ENCODE data around the gene NFATC2.

NFATC2 gene

GRCh38 chr20:51469578-51470498 is 72.7 kb downstream of the NFATC2 start:
- no peaks in the 10 kb centered on the region for H3K79me1 ChIP-seq (ENCODE audit: low read length)
- no peaks in the 10 kb centered on the region for H3K4me1 ChIP-seq (ENCODE audit: control insufficient read depth, low read depth, low read length)
- no peak overlapping the region for H3K9ac ChIP-seq (ENCODE audit: low read length)
- H3K56ac ChIP-seq (ENCODE audit: low read length) = peak overlapping the region; percentile 2
- no peak overlapping the region for H2BK5ac ChIP-seq (ENCODE audit: low read length)
- H3K79me2 ChIP-seq (ENCODE audit: control insufficient read depth, insufficient read depth, low read length) = no peaks in the 10 kb centered on the region
- no peaks in the 10 kb centered on the region for H3K36me3 ChIP-seq (ENCODE audit: control insufficient read depth, insufficient read depth, low read length)
- no peak for DNase-seq
- H2BK15ac ChIP-seq (replicated peaks; ENCODE audit: low read depth) = no peak overlapping the region
- no peak overlapping the region for H3K4me3 ChIP-seq (ENCODE audit: low read length)
- no peak overlapping the region for H2AK5ac ChIP-seq (ENCODE audit: low read length)
- no peak overlapping the region for H4K5ac ChIP-seq (ENCODE audit: low read length)
- no peak overlapping the region for H3K4me2 ChIP-seq (ENCODE audit: low read length)
- H3K4ac ChIP-seq (ENCODE audit: low read depth, low read length) = no peak overlapping the region
- no peak overlapping the region for H4K8ac ChIP-seq (ENCODE audit: low read depth, low read length)
- peak overlapping the region; percentile 45 for H3K23ac ChIP-seq (ENCODE audit: low read length)
- H3K27ac ChIP-seq (ENCODE audit: low read depth, low read length) = no peak overlapping the region
- H3K18ac ChIP-seq (ENCODE audit: low read length) = no peak overlapping the region
- no peak overlapping the region for H2BK120ac ChIP-seq (ENCODE audit: low read depth, low read length)
- no peaks in the 10 kb centered on the region for H3K27me3 ChIP-seq (ENCODE audit: insufficient read depth, low read length, poor library complexity)
- WGBS (ENCODE audit: extremely low coverage, insufficient coverage, low lambda C conversion rate) = no CpG with 5 or more reads among the region's 11 CpGs

GRCh38 chr20:51469046-51469445 is 73.5 kb downstream of the NFATC2 start:
- Histone ChIP-seq H2BK120ac (ENCODE audit: low read depth, low read length) (no peak overlapping the region), H2AK5ac (ENCODE audit: low read length) (no peak overlapping the region), H3K4me3 (ENCODE audit: low read length) (no peak overlapping the region), H3K4me2 (ENCODE audit: low read length) (no peak overlapping the region), H2BK15ac (replicated peaks; ENCODE audit: low read depth) (no peak overlapping the region), H3K79me1 (ENCODE audit: low read length) (no peaks in the 10 kb centered on the region), H3K18ac (ENCODE audit: low read length) (no peak overlapping the region), H3K4ac (ENCODE audit: low read depth, low read length) (no peak overlapping the region), H3K79me2 (ENCODE audit: control insufficient read depth, insufficient read depth, low read length) (no peaks in the 10 kb centered on the region), H3K27ac (ENCODE audit: low read depth, low read length) (no peak overlapping the region), H2BK5ac (ENCODE audit: low read length) (no peak overlapping the region), H3K56ac (ENCODE audit: low read length) (no peak overlapping the region), H4K5ac (ENCODE audit: low read length) (no peak overlapping the region), H3K36me3 (ENCODE audit: control insufficient read depth, insufficient read depth, low read length) (no peaks in the 10 kb centered on the region), H3K27me3 (ENCODE audit: insufficient read depth, low read length, poor library complexity) (no peaks in the 10 kb centered on the region), H3K23ac (ENCODE audit: low read length) (no peak overlapping the region), H4K8ac (ENCODE audit: low read depth, low read length) (no peak overlapping the region), H3K9ac (ENCODE audit: low read length) (no peak overlapping the region), H3K4me1 (ENCODE audit: control insufficient read depth, low read depth, low read length) (no peaks in the 10 kb centered on the region)
- no CpG with 5 or more reads among the region's 6 CpGs for WGBS (ENCODE audit: extremely low coverage, insufficient coverage, low lambda C conversion rate)
- no peak for DNase-seq

GRCh38 chr20:51468636-51469035 is 73.9 kb downstream of the NFATC2 start:
- Histone ChIP-seq H3K79me2 (ENCODE audit: control insufficient read depth, insufficient read depth, low read length) (no peaks in the 10 kb centered on the region), H3K36me3 (ENCODE audit: control insufficient read depth, insufficient read depth, low read length) (no peaks in the 10 kb centered on the region), H3K27me3 (ENCODE audit: insufficient read depth, low read length, poor library complexity) (no peaks in the 10 kb centered on the region), H3K9ac (ENCODE audit: low read length) (no peak overlapping the region), H4K5ac (ENCODE audit: low read length) (no peak overlapping the region), H2BK15ac (replicated peaks; ENCODE audit: low read depth) (no peak overlapping the region), H3K4me2 (ENCODE audit: low read length) (no peak overlapping the region), H3K4me3 (ENCODE audit: low read length) (no peak overlapping the region), H3K27ac (ENCODE audit: low read depth, low read length) (no peak overlapping the region), H3K18ac (ENCODE audit: low read length) (no peak overlapping the region), H3K56ac (ENCODE audit: low read length) (no peak overlapping the region), H2AK5ac (ENCODE audit: low read length) (no peak overlapping the region), H2BK5ac (ENCODE audit: low read length) (no peak overlapping the region), H3K79me1 (ENCODE audit: low read length) (no peaks in the 10 kb centered on the region), H3K4ac (ENCODE audit: low read depth, low read length) (no peak overlapping the region), H3K23ac (ENCODE audit: low read length) (no peak overlapping the region), H4K8ac (ENCODE audit: low read depth, low read length) (no peak overlapping the region), H2BK120ac (ENCODE audit: low read depth, low read length) (no peak overlapping the region), H3K4me1 (ENCODE audit: control insufficient read depth, low read depth, low read length) (no peaks in the 10 kb centered on the region)
- no CpG with 5 or more reads among the region's 7 CpGs for WGBS (ENCODE audit: extremely low coverage, insufficient coverage, low lambda C conversion rate)
- DNase-seq = no peak

- Histone ChIP-seq H3K56ac (ENCODE audit: low read length) (no peak overlapping the region), H3K27ac (ENCODE audit: low read depth, low read length) (no peak overlapping the region), H3K4ac (ENCODE audit: low read depth, low read length) (no peak overlapping the region), H4K5ac (ENCODE audit: low read length) (no peak overlapping the region), H3K79me1 (ENCODE audit: low read length) (no peaks in the 10 kb centered on the region), H3K4me3 (ENCODE audit: low read length) (no peak overlapping the region), H3K4me2 (ENCODE audit: low read length) (no peak overlapping the region), H3K9ac (ENCODE audit: low read length) (no peak overlapping the region), H3K27me3 (ENCODE audit: insufficient read depth, low read length, poor library complexity) (no peaks in the 10 kb centered on the region), H2BK120ac (ENCODE audit: low read depth, low read length) (no peak overlapping the region), H3K4me1 (ENCODE audit: control insufficient read depth, low read depth, low read length) (no peaks in the 10 kb centered on the region), H3K18ac (ENCODE audit: low read length) (no peak overlapping the region), H3K23ac (ENCODE audit: low read length) (no peak overlapping the region), H3K36me3 (ENCODE audit: control insufficient read depth, insufficient read depth, low read length) (no peaks in the 10 kb centered on the region), H2AK5ac (ENCODE audit: low read length) (no peak overlapping the region), H4K8ac (ENCODE audit: low read depth, low read length) (no peak overlapping the region), H3K79me2 (ENCODE audit: control insufficient read depth, insufficient read depth, low read length) (no peaks in the 10 kb centered on the region), H2BK5ac (ENCODE audit: low read length) (no peak overlapping the region), H2BK15ac (replicated peaks; ENCODE audit: low read depth) (no peak overlapping the region)
- WGBS (ENCODE audit: extremely low coverage, insufficient coverage, low lambda C conversion rate) = no CpG with 5 or more reads among the region's 10 CpGs
- no peak for DNase-seq
Measured at GRCh38 chr20:51467956-51468626, 74.4 kb downstream of the NFATC2 start.

GRCh38 chr20:51463998-51464397 is 78.5 kb downstream of the NFATC2 start:
- H4K8ac ChIP-seq (ENCODE audit: low read depth, low read length) = no peak overlapping the region
- H3K9ac ChIP-seq (ENCODE audit: low read length) = no peak overlapping the region
- WGBS (ENCODE audit: extremely low coverage, insufficient coverage, low lambda C conversion rate) = no CpG with 5 or more reads among the region's 9 CpGs
- no peak overlapping the region for H2BK5ac ChIP-seq (ENCODE audit: low read length)
- no peaks in the 10 kb centered on the region for H3K79me1 ChIP-seq (ENCODE audit: low read length)
- DNase-seq = peak; percentile 39
- no peak overlapping the region for H2BK120ac ChIP-seq (ENCODE audit: low read depth, low read length)
- no peak overlapping the region for H3K4me2 ChIP-seq (ENCODE audit: low read length)
- H3K27me3 ChIP-seq (ENCODE audit: insufficient read depth, low read length, poor library complexity) = no peaks in the 10 kb centered on the region
- no peaks in the 10 kb centered on the region for H3K36me3 ChIP-seq (ENCODE audit: control insufficient read depth, insufficient read depth, low read length)
- no peaks in the 10 kb centered on the region for H3K4me1 ChIP-seq (ENCODE audit: control insufficient read depth, low read depth, low read length)
- H3K27ac ChIP-seq (ENCODE audit: low read depth, low read length) = no peak overlapping the region
- H3K79me2 ChIP-seq (ENCODE audit: control insufficient read depth, insufficient read depth, low read length) = no peaks in the 10 kb centered on the region
- H3K56ac ChIP-seq (ENCODE audit: low read length) = no peak overlapping the region
- no peak overlapping the region for H3K4ac ChIP-seq (ENCODE audit: low read depth, low read length)
- H3K4me3 ChIP-seq (ENCODE audit: low read length) = no peak overlapping the region
- H3K18ac ChIP-seq (ENCODE audit: low read length) = no peak overlapping the region
- no peak overlapping the region for H2BK15ac ChIP-seq (replicated peaks; ENCODE audit: low read depth)
- no peak overlapping the region for H3K23ac ChIP-seq (ENCODE audit: low read length)
- H4K5ac ChIP-seq (ENCODE audit: low read length) = no peak overlapping the region
- H2AK5ac ChIP-seq (ENCODE audit: low read length) = no peak overlapping the region
